Stimulated activated CD8-positive, alpha-beta memory T cell treated with anti-CD3 and anti-CD28 coated beads, Interleukin-12 subunit alpha, Interleukin-12 subunit beta, amount 100 ng/mL, for 1 hour (primary cell): ENCODE measurements around the gene CEP135.
"Not testable (repeated sequence)": the region's sequence is repeated elsewhere in the genome, so short reads cannot be mapped to it uniquely, and the experiment has no call there.

Experiments
- DNase-seq: peaks from one replicate; pipeline ENCODE4 v3.0.0-alpha.2; 2020; ENCODE audit warnings: low read depth

Gene CEP135

GRCh38 chr4:55948726-55949481 is at the start of gene CEP135:
Gene CEP135, plus strand, starts transcription at chr4:55948945. Its CDS starts 3,186 bp downstream, at chr4:55952131.
- DNase-seq, result peak; percentile 81

GRCh38 chr4:55902677-55903076 is 46.1 kb upstream of the CEP135 start:
- no peak for DNase-seq

- no peak for DNase-seq
Measured at GRCh38 chr4:55903577-55903976, 45.2 kb upstream of the CEP135 start.

GRCh38 chr4:55904576-55904975 is 44.2 kb upstream of the CEP135 start:
- DNase-seq, result no peak

GRCh38 chr4:55906323-55906722 is 42.4 kb upstream of the CEP135 start:
- DNase-seq, result no peak

- no peak for DNase-seq
Measured at GRCh38 chr4:55906989-55907388, 41.8 kb upstream of the CEP135 start.

GRCh38 chr4:55907469-55907868 is 41.3 kb upstream of the CEP135 start:
- no peak for DNase-seq

- no peak for DNase-seq
Measured at GRCh38 chr4:55910140-55910539, 38.6 kb upstream of the CEP135 start.

GRCh38 chr4:55912249-55912648 is 36.5 kb upstream of the CEP135 start:
- no peak for DNase-seq

GRCh38 chr4:55920571-55920970 is 28.2 kb upstream of the CEP135 start:
- DNase-seq, result no peak

- no peak for DNase-seq
Measured at GRCh38 chr4:55921093-55921492, 27.7 kb upstream of the CEP135 start.

- DNase-seq, result no peak
Measured at GRCh38 chr4:55925241-55925640, 23.5 kb upstream of the CEP135 start.

- DNase-seq, result no peak
Measured at GRCh38 chr4:55926610-55927009, 22.1 kb upstream of the CEP135 start.

GRCh38 chr4:55927803-55928437 is 20.8 kb upstream of the CEP135 start:
- no peak for DNase-seq

GRCh38 chr4:55928846-55929245 is 19.9 kb upstream of the CEP135 start:
- DNase-seq, result no peak

- no peak for DNase-seq
Measured at GRCh38 chr4:55931043-55931442, 17.7 kb upstream of the CEP135 start.

GRCh38 chr4:55931833-55932232 is 16.9 kb upstream of the CEP135 start:
- no peak for DNase-seq

GRCh38 chr4:55932511-55932910 is 16.2 kb upstream of the CEP135 start:
- no peak for DNase-seq

GRCh38 chr4:55933611-55934010 is 15.1 kb upstream of the CEP135 start:
- no peak for DNase-seq

- DNase-seq, result not testable (repeated sequence)
Measured at GRCh38 chr4:55935907-55936306, 12.8 kb upstream of the CEP135 start.

- no peak for DNase-seq
Measured at GRCh38 chr4:55938481-55938880, 10.3 kb upstream of the CEP135 start.

- DNase-seq, result no peak
Measured at GRCh38 chr4:55939421-55939820, 9.3 kb upstream of the CEP135 start.

GRCh38 chr4:55941881-55942396 is 6.8 kb upstream of the CEP135 start:
- DNase-seq, result no peak
